Hepatocyte (in vitro differentiated cells): ENCODE data around the gene ZC3H12D. TPM values are rescaled to one million over a fixed set of nuclear protein-coding genes. Genes with fewer than 3 reads are reported as not detected.

ENCODE experiments used
- DNase-seq: peaks from one replicate; pipeline ENCODE4 v3.0.0-alpha.2; 2016; ENCODE audit warnings: low spot score
- H2AFZ ChIP-seq: fragments of 200-600 bp; sonication (generic); 2 replicates; pipeline ENCODE4 v1.6.0; 2016; ENCODE audit warnings: antibody characterized with exemption, mild to moderate bottlenecking
- H3K27ac ChIP-seq: fragments of 200-600 bp; sonication (generic); 2 replicates; pipeline ENCODE4 v1.5.1; 2016; ENCODE audit warnings: mild to moderate bottlenecking
- H3K27me3 ChIP-seq: fragments of 200-600 bp; sonication (generic); 2 replicates; pipeline ENCODE4 v1.6.1; 2016
- H3K36me3 ChIP-seq: fragments of 200-600 bp; sonication (generic); replicated peaks from 2 replicates; pipeline ENCODE4 v1.5.1; 2016; ENCODE audit warnings: low read depth; ENCODE audit not compliant: insufficient read depth
- H3K4me1 ChIP-seq: fragments of 200-600 bp; sonication (generic); 2 replicates; pipeline ENCODE4 v1.5.1; 2016; ENCODE audit warnings: mild to moderate bottlenecking, moderate library complexity; ENCODE audit not compliant: insufficient read depth
- H3K4me2 ChIP-seq: fragments of 200-600 bp; sonication (generic); 2 replicates; pipeline ENCODE4 v1.6.0; 2016
- H3K4me3 ChIP-seq: fragments of 200-600 bp; sonication (generic); 2 replicates; pipeline ENCODE4 v1.5.1; 2016; ENCODE audit warnings: mild to moderate bottlenecking
- H3K79me2 ChIP-seq: fragments of 200-600 bp; sonication (generic); 2 replicates; pipeline ENCODE4 v1.6.0; 2017; ENCODE audit warnings: mild to moderate bottlenecking
- H3K9me2 ChIP-seq: fragments of 200-600 bp; sonication (generic); replicated peaks from 2 replicates; pipeline ENCODE4 v1.6.0; 2017; ENCODE audit warnings: mild to moderate bottlenecking; ENCODE audit not compliant: insufficient read depth
- H3K9me3 ChIP-seq: fragments of 200-600 bp; sonication (generic); 2 replicates; pipeline ENCODE4 v1.5.1; 2016; ENCODE audit warnings: low read depth, mild to moderate bottlenecking
- H4K20me1 ChIP-seq: fragments of 200-600 bp; sonication (generic); 2 replicates; pipeline ENCODE4 v1.6.0; 2016; ENCODE audit warnings: mild to moderate bottlenecking; ENCODE audit not compliant: insufficient read depth, poor library complexity, severe bottlenecking
- CTCF ChIP-seq: fragments of 200-600 bp; sonication (generic); IDR thresholded peaks from 2 replicates; pipeline ENCODE4 v1.5.1; 2016; ENCODE audit warnings: antibody characterized with exemption, mild to moderate bottlenecking; ENCODE audit not compliant: poor library complexity
- EZH2 ChIP-seq: fragments of 200-600 bp; sonication (generic); IDR thresholded peaks from 2 replicates; pipeline ENCODE4 v1.6.1; 2016; ENCODE audit warnings: antibody characterized with exemption, mild to moderate bottlenecking, borderline replicate concordance
- EZH2phosphoT487 ChIP-seq: fragments of 200-600 bp; sonication (generic); IDR thresholded peaks from one replicate; pipeline ENCODE4 v1.6.1; 2018; ENCODE audit warnings: antibody characterized with exemption, mild to moderate bottlenecking, low read depth, moderate library complexity; ENCODE audit not compliant: unreplicated experiment, severe bottlenecking
- WGBS: methylation state at CpG from one replicate; pipeline ENCODE4 v1.1.6; 2016; ENCODE audit warnings: low lambda C conversion rate; ENCODE audit errors: missing lambda C conversion rate; 5-methylcytosine and 5-hydroxymethylcytosine counted together
- polyA plus RNA-seq: library from polyadenylated mRNA; unstranded; fragments of >200 nt; fragmentation: Nextera tagmentation; extraction: Ambion mirVana; gene quantifications from 2 replicates; pipeline ENCODE4 v1.2.1, GENCODE V29; 2016
- total RNA-seq: library from RNA; depleted of rRNA; stranded (reverse); fragments of >200 nt; gene quantifications from 2 replicates; pipeline ENCODE4 v1.2.3, GENCODE V29; 2014

The ZC3H12D gene
- total and polyA plus RNA-seq, 2 experiments from 2014 or later: 0.06 to 0.50 TPM

- no peak overlapping the region for H3K27ac ChIP-seq
- no peaks in the 10 kb centered on the region for H3K9me2 ChIP-seq
- no peak overlapping the region for H2AFZ ChIP-seq
- H3K27me3 ChIP-seq: no peaks in the 10 kb centered on the region
- no peak overlapping the region for H3K4me2 ChIP-seq
- no peak for DNase-seq
- H4K20me1 ChIP-seq: no peaks in the 10 kb centered on the region
- H3K4me1 ChIP-seq: peaks cover 16% of the 10 kb centered on the region
- H3K9me3 ChIP-seq: no peaks in the 10 kb centered on the region
- TF ChIP-seq EZH2 (no peak), EZH2phosphoT487 (no peak), CTCF (no peak)
- no peaks in the 10 kb centered on the region for H3K79me2 ChIP-seq
- 89% methylated on average over 1 of the region's 1 CpG for WGBS
- H3K36me3 ChIP-seq: no peaks in the 10 kb centered on the region
- H3K4me3 ChIP-seq: no peak overlapping the region
Measured at GRCh38 chr6:149439626-149440025, 45.2 kb downstream of the ZC3H12D start.

GRCh38 chr6:149438855-149439254 lies 46.0 kb downstream of the ZC3H12D start:
- no peak for TF ChIP-seq EZH2phosphoT487
- TF ChIP-seq EZH2: no peak
- TF ChIP-seq CTCF: no peak
- H3K27me3 ChIP-seq: no peaks in the 10 kb centered on the region
- WGBS: 86% methylated on average over 3 of the region's 3 CpGs

GRCh38 chr6:149437212-149437611 lies 47.6 kb downstream of the ZC3H12D start:
- no peak for TF ChIP-seq CTCF
- no peak for TF ChIP-seq EZH2phosphoT487
- no peak for TF ChIP-seq EZH2
- H3K4me2 ChIP-seq: no peak overlapping the region
- H3K4me1 ChIP-seq: peaks cover 16% of the 10 kb centered on the region
- no peak overlapping the region for H3K4me3 ChIP-seq
- no peak overlapping the region for H3K27ac ChIP-seq
- no peaks in the 10 kb centered on the region for H3K79me2 ChIP-seq
- WGBS: 92% methylated on average over 3 of the region's 3 CpGs
- H3K9me2 ChIP-seq: no peaks in the 10 kb centered on the region
- no peaks in the 10 kb centered on the region for H3K9me3 ChIP-seq
- H4K20me1 ChIP-seq: no peaks in the 10 kb centered on the region
- no peaks in the 10 kb centered on the region for H3K27me3 ChIP-seq
- H2AFZ ChIP-seq: no peak overlapping the region
- no peaks in the 10 kb centered on the region for H3K36me3 ChIP-seq
- no peak for DNase-seq

More at GRCh38 chr6:149438855-149439254, 46.0 kb downstream of the ZC3H12D start:
- H3K9me2 ChIP-seq: no peaks in the 10 kb centered on the region
- H3K4me1 ChIP-seq: peaks cover 16% of the 10 kb centered on the region
- no peak overlapping the region for H3K4me2 ChIP-seq
- no peaks in the 10 kb centered on the region for H4K20me1 ChIP-seq
- H3K9me3 ChIP-seq: no peaks in the 10 kb centered on the region
- H3K79me2 ChIP-seq: no peaks in the 10 kb centered on the region
- DNase-seq: no peak
- no peaks in the 10 kb centered on the region for H3K36me3 ChIP-seq
- no peak overlapping the region for H3K4me3 ChIP-seq
- H2AFZ ChIP-seq: no peak overlapping the region
- H3K27ac ChIP-seq: no peak overlapping the region

GRCh38 chr6:149436647-149437046 lies 48.2 kb downstream of the ZC3H12D start:
- no peaks in the 10 kb centered on the region for H3K9me2 ChIP-seq
- no peaks in the 10 kb centered on the region for H3K79me2 ChIP-seq
- H3K9me3 ChIP-seq: no peaks in the 10 kb centered on the region
- no peak overlapping the region for H2AFZ ChIP-seq
- no peaks in the 10 kb centered on the region for H4K20me1 ChIP-seq
- H3K4me3 ChIP-seq: no peak overlapping the region
- no peak overlapping the region for H3K4me2 ChIP-seq
- no peak for DNase-seq
- H3K4me1 ChIP-seq: peaks cover 13% of the 10 kb centered on the region
- H3K27me3 ChIP-seq: no peaks in the 10 kb centered on the region
- no peak for TF ChIP-seq EZH2phosphoT487
- no peak for TF ChIP-seq EZH2
- TF ChIP-seq CTCF: no peak
- no peak overlapping the region for H3K27ac ChIP-seq
- H3K36me3 ChIP-seq: no peaks in the 10 kb centered on the region
- WGBS: 96% methylated on average over 12 of the region's 12 CpGs
